Panc1 (cell line): ENCODE results near the gene CORO7. TPM values are rescaled to one million over a fixed set of nuclear protein-coding genes. Genes with fewer than 3 reads are reported as not detected.
A peak's percentile ranks its signal among the peaks of the same experiment; 100 is the strongest.

ENCODE experiments used
- ATAC-seq: fragments of 200-7000 bp; cut with Tn5 transposase; 2 replicates; pipeline ENCODE4 v1.9.1; 2020; ENCODE audit warnings: mild to moderate bottlenecking, moderate library complexity
- BruUV-seq: library from RNA; stranded (reverse); fragments of 400-500 nt; replicated peaks from 2 replicates; lab custom pipeline; 2021; lab: Mats Ljungman, UMichigan
- CTCF ChIA-PET: fragments of 300-600 bp; sonication (Branson Sonifier 250); formaldehyde crosslinking; loops from one replicate; lab custom pipeline; 2022; ENCODE audit warnings: antibody characterized with exemption; lab: Charles Lee
- POLR2A ChIA-PET: fragments of 300-600 bp; sonication (Branson Sonifier 250); formaldehyde crosslinking; loops from one replicate; lab custom pipeline; 2022; ENCODE audit warnings: antibody characterized with exemption; lab: Charles Lee
- DNase-seq: peaks from one replicate; pipeline ENCODE4 v3.0.0-alpha.2; 2010; ENCODE audit warnings: low read depth, low spot score
- H3K27ac ChIP-seq: 2 replicates; pipeline ENCODE4 v1.5.1; 2011; ENCODE audit warnings: mild to moderate bottlenecking, low read length, inconsistent platforms
- H3K27me3 ChIP-seq: fragments of 200-500 bp; sonication (Bioruptor generic); 2 replicates; pipeline ENCODE4 v1.6.0; 2014; ENCODE audit warnings: low read length, inconsistent platforms; ENCODE audit not compliant: control insufficient read depth, insufficient read depth
- H3K36me3 ChIP-seq: fragments of 200-500 bp; sonication (Bioruptor generic); 2 replicates; pipeline ENCODE4 v1.5.1; 2014; ENCODE audit warnings: inconsistent platforms, mild to moderate bottlenecking, low read length, moderate library complexity; ENCODE audit not compliant: control insufficient read depth, insufficient read depth
- H3K4me1 ChIP-seq: 2 replicates; pipeline ENCODE4 v1.5.1; 2011; ENCODE audit warnings: inconsistent platforms, mild to moderate bottlenecking, low read length, moderate library complexity; ENCODE audit not compliant: control insufficient read depth, insufficient read depth
- H3K4me3 ChIP-seq, 2 experiments: 2 replicates each; pipeline ENCODE4 v1.5.1; 2011 to 2012; ENCODE audit warnings: low read depth in 2 of 2, low read length in 2 of 2, mild to moderate bottlenecking in 2 of 2, inconsistent platforms in 1 of 2, moderate library complexity in 1 of 2
- H3K9me3 ChIP-seq: fragments of 200-500 bp; sonication (Bioruptor generic); 2 replicates; pipeline ENCODE4 v1.5.1; 2014; ENCODE audit warnings: low read depth, mild to moderate bottlenecking, inconsistent platforms, low read length, moderate library complexity; ENCODE audit not compliant: control insufficient read depth, insufficient read depth
- CTCF ChIP-seq: fragments of 450-650 bp; IDR thresholded peaks from 2 replicates; pipeline ENCODE4 v1.5.1; 2017; ENCODE audit warnings: mild to moderate bottlenecking
- POLR2AphosphoS5 ChIP-seq: IDR thresholded peaks from 2 replicates; pipeline ENCODE4 v1.6.1; 2012; ENCODE audit warnings: mild to moderate bottlenecking, low read depth, low read length, moderate library complexity
- SIN3A ChIP-seq: IDR thresholded peaks from 2 replicates; pipeline ENCODE4 v1.6.1; 2012; ENCODE audit warnings: low read depth, mild to moderate bottlenecking, low read length, moderate library complexity, borderline replicate concordance; ENCODE audit not compliant: insufficient read depth
- TCF7L2 ChIP-seq: IDR thresholded peaks from 2 replicates; pipeline ENCODE4 v1.6.1; 2011; ENCODE audit warnings: mild to moderate bottlenecking, low read depth, low read length, inconsistent platforms
- in situ Hi-C: cut with HindIII; loops from 2 replicates; pipeline ENCODE4 v1.10.0; 2016; ENCODE audit warnings: low sequenced_read_pairs, low pct_unique_long_range_greater_than_20kb
- intact Hi-C: fragments of 100-400 bp; cut with micrococcal nuclease; formaldehyde crosslinking; loops from one replicate; pipeline ENCODE4 v1.10.0; 2022; ENCODE audit not compliant: unreplicated experiment
- total RNA-seq: library from RNA; stranded (reverse); gene quantifications from one replicate; pipeline ENCODE4 v1.2.1, GENCODE V29; 2021; ENCODE audit not compliant: unreplicated experiment
- TF ChIP-seq, protein P1 (sequence below), 2 experiments: IDR thresholded peaks; 2 replicates each; pipeline ENCODE4 v1.6.1; 2011 to 2012; ENCODE audit warnings: low read depth in 2 of 2, control low read depth in 1 of 2, low read length in 1 of 2, mild to moderate bottlenecking in 1 of 2, moderate library complexity in 1 of 2; ENCODE audit not compliant: insufficient read depth in 1 of 2

The CORO7 gene
- total RNA-seq, 1 experiment from 2014 or later: 37.5 TPM

DNA sequence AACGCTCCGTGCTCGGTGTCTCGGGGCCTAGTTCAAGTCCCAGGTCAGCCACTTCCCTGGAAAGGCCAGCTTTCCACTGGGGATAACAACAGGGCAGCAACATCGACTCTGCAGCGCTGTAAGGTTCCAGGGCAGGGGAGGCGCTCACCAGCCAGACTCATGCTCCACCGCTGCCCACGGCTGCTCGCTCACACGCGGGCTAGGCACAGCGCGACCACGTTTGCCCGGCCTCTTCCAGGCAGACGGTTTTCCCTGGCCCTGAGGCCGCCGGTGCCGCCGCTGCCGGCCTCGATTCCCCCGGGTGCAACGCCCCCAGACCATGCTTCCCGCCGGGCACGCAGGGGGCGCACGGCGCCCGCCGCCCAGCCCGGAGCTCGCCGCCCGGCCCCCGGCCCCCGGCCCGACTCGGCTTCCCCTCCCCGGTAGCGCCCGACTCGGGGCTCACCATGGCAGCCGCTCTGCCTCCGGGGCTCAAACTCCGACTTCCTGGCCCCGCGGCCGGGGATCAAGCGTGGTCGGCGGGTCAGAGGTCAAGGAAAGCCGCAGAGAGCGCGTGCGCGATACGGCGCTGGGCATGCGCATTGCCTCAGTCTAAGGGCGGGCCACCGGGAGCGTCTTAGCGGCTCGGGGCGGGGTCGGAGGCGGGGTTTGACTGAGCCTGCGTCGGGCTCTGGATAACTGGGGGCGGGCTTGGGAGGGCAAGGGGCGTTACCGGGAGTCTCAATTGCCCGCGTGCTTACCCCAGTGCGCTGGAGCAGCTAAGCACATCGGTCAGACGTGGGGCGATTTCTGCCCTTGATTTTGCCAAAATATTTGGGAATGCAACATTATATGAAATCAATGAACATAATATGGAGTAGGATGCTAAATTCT is 65.4 kb downstream of the CORO7 start, which contains the start of gene PAM16:
PAM16 (minus strand) TSS at position 535 of the 873 bp plus-strand sequence; CDS start at position 448, 87 bp downstream.
- no TSS peak for BruUV-seq
- H3K4me3 ChIP-seq: peak within 1 kb of the TSS; percentile 75 to 92
- no peaks in the 10 kb centered on the region for H3K36me3 ChIP-seq
- no peaks in the 10 kb centered on the region for H3K9me3 ChIP-seq
- intact Hi-C loops: no loop called here
- CTCF ChIA-PET: interaction anchor here (2.8 kb wide), 1 partner anchor 52 kb away, joined by 15 read pairs; no protein-coding TSS in a partner anchor
- POLR2A ChIA-PET: interaction anchor here (0.6 kb wide), 1 partner anchor 13 kb away, joined by 3 read pairs; no protein-coding TSS in a partner anchor
- H3K27ac ChIP-seq: peak within 1 kb of the TSS; percentile 89
- no peaks in the 10 kb centered on the region for H3K27me3 ChIP-seq
- H3K4me1 ChIP-seq: peaks cover 32% of the 10 kb centered on the region
- TF ChIP-seq POLR2AphosphoS5: peak; percentile 87
- no peak; the same call in 1 of the 2 replicates for TF ChIP-seq SIN3A
- TF ChIP-seq TCF7L2: no peak
- TF ChIP-seq, protein P1, sequence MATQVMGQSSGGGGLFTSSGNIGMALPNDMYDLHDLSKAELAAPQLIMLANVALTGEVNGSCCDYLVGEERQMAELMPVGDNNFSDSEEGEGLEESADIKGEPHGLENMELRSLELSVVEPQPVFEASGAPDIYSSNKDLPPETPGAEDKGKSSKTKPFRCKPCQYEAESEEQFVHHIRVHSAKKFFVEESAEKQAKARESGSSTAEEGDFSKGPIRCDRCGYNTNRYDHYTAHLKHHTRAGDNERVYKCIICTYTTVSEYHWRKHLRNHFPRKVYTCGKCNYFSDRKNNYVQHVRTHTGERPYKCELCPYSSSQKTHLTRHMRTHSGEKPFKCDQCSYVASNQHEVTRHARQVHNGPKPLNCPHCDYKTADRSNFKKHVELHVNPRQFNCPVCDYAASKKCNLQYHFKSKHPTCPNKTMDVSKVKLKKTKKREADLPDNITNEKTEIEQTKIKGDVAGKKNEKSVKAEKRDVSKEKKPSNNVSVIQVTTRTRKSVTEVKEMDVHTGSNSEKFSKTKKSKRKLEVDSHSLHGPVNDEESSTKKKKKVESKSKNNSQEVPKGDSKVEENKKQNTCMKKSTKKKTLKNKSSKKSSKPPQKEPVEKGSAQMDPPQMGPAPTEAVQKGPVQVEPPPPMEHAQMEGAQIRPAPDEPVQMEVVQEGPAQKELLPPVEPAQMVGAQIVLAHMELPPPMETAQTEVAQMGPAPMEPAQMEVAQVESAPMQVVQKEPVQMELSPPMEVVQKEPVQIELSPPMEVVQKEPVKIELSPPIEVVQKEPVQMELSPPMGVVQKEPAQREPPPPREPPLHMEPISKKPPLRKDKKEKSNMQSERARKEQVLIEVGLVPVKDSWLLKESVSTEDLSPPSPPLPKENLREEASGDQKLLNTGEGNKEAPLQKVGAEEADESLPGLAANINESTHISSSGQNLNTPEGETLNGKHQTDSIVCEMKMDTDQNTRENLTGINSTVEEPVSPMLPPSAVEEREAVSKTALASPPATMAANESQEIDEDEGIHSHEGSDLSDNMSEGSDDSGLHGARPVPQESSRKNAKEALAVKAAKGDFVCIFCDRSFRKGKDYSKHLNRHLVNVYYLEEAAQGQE (IDR thresholded peaks at IDR 0.05; ENCODE audit: insufficient read depth in 1 of 2, low read depth in 2 of 2, low read length in 1 of 2): 0 out of 4 replicates have a peak, but pooled peaks of 1 of the 2 experiments have one; percentile 20
- no peak for TF ChIP-seq CTCF
- peak; percentile 65 for DNase-seq
- ATAC-seq: peak; percentile 96
- in situ Hi-C loops: no loop called here

DNA sequence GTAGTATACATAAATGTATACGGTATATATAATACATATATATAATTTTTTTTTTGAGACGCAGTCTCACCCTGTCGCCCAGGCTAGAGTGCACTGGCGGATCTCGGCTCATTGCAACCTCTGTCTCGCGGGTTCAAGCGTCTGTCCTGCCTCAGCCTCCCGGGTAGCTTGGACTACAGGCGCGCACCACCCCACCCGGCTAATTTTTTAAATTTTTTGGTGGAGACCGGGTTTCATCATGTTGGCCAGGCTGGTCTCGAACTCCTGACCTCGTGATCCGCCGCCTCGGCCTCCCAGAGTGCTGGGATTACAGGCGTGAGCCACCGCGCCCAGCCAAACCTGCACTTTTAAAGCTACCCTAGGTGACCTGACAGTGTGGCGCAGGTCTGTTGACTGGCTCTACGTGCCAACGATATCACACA is 66.0 kb downstream of the CORO7 start:
- intact Hi-C loops: no loop called here
- ChIA-PET CTCF (interaction anchor here (2.8 kb wide), 1 partner anchor 52 kb away, joined by 15 read pairs; no protein-coding TSS in a partner anchor), POLR2A (interaction anchor here (0.6 kb wide), 1 partner anchor 13 kb away, joined by 3 read pairs; no protein-coding TSS in a partner anchor)
- Histone ChIP-seq H3K27ac (peak overlapping the region; percentile 89), H3K4me1 (peaks cover 39% of the 10 kb centered on the region), H3K27me3 (no peaks in the 10 kb centered on the region), H3K9me3 (no peaks in the 10 kb centered on the region), H3K36me3 (no peaks in the 10 kb centered on the region), H3K4me3 (peak overlapping the region; percentile 75 to 92)
- no TSS peak for BruUV-seq
- in situ Hi-C loops: no loop called here
- no peak for DNase-seq
- TF ChIP-seq CTCF (no peak), TCF7L2 (no peak), POLR2AphosphoS5 (no peak), SIN3A (no peak)
- TF ChIP-seq, protein P1 (IDR thresholded peaks at IDR 0.05; ENCODE audit: insufficient read depth in 1 of 2, low read depth in 2 of 2, low read length in 1 of 2): no peak
- no peak for ATAC-seq
